ENCODE results near the gene SULT1B1.

SULT1B1 gene

DNA sequence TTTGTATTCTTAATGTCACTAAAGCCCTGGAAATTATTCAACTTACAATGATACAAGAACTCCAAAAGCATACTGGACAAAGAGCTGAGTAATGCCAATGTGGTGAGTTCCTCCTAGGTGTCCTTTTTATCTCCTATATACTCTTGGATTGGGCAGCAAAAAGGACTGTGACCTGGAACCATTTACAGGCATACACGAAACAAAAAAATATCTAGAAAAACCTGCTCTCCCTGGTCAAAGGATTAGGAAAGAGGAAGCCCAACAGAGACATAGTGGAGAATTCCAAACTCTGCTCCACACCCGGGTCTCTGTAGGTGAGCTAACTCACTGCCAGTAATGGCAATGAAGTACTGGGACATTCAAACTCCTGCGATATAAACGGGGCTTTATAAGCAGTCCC lies 25.3 kb downstream of the SULT1B1 start:
- H3K4me3 ChIP-seq (replicated peaks in 1 of 2; ENCODE audit: low read depth in 2 of 2, low read length in 2 of 2): no peak overlapping the region
- no peak for DNase-seq (ENCODE audit: low read depth in 2 of 2)
- TF ChIP-seq, protein P1, sequence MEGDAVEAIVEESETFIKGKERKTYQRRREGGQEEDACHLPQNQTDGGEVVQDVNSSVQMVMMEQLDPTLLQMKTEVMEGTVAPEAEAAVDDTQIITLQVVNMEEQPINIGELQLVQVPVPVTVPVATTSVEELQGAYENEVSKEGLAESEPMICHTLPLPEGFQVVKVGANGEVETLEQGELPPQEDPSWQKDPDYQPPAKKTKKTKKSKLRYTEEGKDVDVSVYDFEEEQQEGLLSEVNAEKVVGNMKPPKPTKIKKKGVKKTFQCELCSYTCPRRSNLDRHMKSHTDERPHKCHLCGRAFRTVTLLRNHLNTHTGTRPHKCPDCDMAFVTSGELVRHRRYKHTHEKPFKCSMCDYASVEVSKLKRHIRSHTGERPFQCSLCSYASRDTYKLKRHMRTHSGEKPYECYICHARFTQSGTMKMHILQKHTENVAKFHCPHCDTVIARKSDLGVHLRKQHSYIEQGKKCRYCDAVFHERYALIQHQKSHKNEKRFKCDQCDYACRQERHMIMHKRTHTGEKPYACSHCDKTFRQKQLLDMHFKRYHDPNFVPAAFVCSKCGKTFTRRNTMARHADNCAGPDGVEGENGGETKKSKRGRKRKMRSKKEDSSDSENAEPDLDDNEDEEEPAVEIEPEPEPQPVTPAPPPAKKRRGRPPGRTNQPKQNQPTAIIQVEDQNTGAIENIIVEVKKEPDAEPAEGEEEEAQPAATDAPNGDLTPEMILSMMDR (IDR thresholded peaks at IDR 0.05; ENCODE audit: low read depth, low read length): no peak

GRCh38 chr4:69731847-69732246 lies 28.6 kb downstream of the SULT1B1 start:
- no peak overlapping the region for H3K4me3 ChIP-seq (replicated peaks in 1 of 2; ENCODE audit: low read depth in 2 of 2, low read length in 2 of 2)
- TF ChIP-seq, protein P1 (IDR thresholded peaks at IDR 0.05; ENCODE audit: low read depth, low read length): no peak
- DNase-seq (ENCODE audit: low read depth in 2 of 2): no peak

GRCh38 chr4:69731241-69731640 lies 29.2 kb downstream of the SULT1B1 start:
- no peak overlapping the region for H3K4me3 ChIP-seq (replicated peaks in 1 of 2; ENCODE audit: low read depth in 2 of 2, low read length in 2 of 2)
- DNase-seq (ENCODE audit: low read depth in 2 of 2): peak in 1 of 2 donors; percentile 53
- TF ChIP-seq, protein P1 (IDR thresholded peaks at IDR 0.05; ENCODE audit: low read depth, low read length): no peak

GRCh38 chr4:69730002-69730401 lies 30.4 kb downstream of the SULT1B1 start:
- no peak for DNase-seq (ENCODE audit: low read depth in 2 of 2)
- TF ChIP-seq, protein P1 (IDR thresholded peaks at IDR 0.05; ENCODE audit: low read depth, low read length): no peak
- H3K4me3 ChIP-seq (replicated peaks in 1 of 2; ENCODE audit: low read depth in 2 of 2, low read length in 2 of 2): no peak overlapping the region

DNA sequence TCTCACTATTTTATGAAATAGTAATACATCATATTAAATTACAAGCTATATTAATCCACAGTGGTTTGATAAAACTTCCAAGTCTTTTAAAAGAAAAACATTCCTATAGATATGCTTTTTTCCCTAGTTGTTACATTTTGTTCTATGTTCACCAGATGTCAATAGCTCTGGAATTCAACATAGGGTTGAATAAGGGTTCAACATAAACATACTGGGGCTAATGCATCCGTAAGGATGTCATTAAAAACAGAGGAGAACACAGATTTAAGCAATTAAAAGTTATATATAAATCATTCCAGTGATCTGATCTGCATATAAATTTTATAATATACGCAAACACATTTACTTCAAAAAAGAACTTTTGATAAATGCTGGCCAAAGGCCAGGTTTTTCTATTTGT lies 32.5 kb downstream of the SULT1B1 start:
- TF ChIP-seq, protein P1 (IDR thresholded peaks at IDR 0.05; ENCODE audit: low read depth, low read length): no peak
- no peak overlapping the region for H3K4me3 ChIP-seq (replicated peaks in 1 of 2; ENCODE audit: low read depth in 2 of 2, low read length in 2 of 2)
- no peak for DNase-seq (ENCODE audit: low read depth in 2 of 2)

DNA sequence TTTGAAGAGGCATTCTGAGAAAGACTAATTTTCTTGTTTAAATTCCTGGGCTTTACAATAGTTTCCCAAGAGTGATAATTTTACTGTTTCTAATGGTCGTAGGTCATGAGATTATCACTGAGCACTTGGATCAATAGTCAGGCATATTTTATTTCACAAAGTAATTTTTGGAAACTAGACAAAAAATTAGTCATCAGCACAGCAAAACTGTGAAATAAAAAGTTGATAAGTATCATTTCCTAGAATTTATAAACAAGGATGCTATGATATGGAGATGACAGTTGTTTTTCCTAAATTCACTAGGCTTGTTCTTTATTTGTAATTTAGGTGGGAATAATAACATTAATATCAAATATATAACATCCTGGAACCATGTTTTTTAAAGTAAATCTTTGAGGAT lies 33.0 kb downstream of the SULT1B1 start:
- H3K4me3 ChIP-seq (replicated peaks in 1 of 2; ENCODE audit: low read depth in 2 of 2, low read length in 2 of 2): no peak overlapping the region
- TF ChIP-seq, protein P1 (IDR thresholded peaks at IDR 0.05; ENCODE audit: low read depth, low read length): no peak
- no peak for DNase-seq (ENCODE audit: low read depth in 2 of 2)

DNA sequence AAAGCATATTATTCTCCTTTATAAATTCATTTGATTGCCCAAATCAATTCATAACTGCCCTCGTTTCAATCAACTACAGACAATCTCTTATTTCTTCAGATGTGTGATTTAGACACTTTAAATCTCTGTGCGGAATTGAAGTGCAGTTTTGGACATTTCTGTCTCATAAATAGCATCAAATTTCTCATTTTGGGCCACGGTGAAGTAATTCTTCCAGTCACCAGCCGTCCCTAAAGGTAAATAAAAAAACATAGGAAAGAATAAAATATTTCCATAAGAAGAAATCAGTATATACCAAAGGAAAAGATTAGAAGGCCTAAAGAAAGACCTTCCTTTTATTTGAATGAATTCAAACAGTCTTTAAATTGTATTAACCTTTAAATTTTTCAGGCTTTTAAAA lies 33.4 kb downstream of the SULT1B1 start:
- DNase-seq (ENCODE audit: low read depth in 2 of 2): no peak
- no peak overlapping the region for H3K4me3 ChIP-seq (replicated peaks in 1 of 2; ENCODE audit: low read depth in 2 of 2, low read length in 2 of 2)
- TF ChIP-seq, protein P1 (IDR thresholded peaks at IDR 0.05; ENCODE audit: low read depth, low read length): no peak
